T-helper 22 cell (primary cell): ENCODE results near the gene ADAD2.

Source experiments
- DNase-seq: peaks from one replicate; pipeline ENCODE4 v3.0.0-alpha.2; 2020; ENCODE audit warnings: low read depth

The ADAD2 gene

DNA sequence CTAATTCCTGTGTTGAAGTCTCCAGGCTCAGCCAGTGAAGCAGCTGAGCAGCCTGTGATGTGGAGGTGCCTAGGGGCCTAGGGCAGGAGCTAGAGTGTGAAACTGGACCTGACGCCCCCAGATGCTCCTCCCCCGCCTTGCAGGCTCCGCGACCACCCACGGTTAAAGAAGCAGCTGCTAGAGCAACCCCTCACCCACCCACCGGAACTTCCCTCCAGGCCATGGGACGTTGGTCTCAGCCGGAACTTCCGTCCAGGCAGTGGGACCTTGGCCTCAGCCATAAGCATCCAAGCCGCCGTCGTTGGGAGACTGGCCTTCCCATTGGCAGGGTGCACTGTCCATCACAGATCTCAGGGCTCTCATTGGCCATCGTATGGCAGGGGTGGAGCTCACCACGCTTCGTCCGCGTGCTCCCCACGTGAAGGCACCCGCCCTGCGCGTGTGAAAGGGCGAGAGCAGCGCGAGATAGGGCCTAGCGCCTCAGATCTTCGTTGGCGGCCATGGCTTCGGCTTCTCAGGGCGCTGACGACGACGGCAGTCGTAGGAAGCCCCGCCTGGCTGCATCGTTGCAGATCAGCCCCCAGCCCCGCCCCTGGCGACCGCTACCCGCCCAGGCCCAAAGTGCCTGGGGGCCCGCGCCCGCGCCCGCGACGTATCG is at the start of gene ADAD2:
ADAD2 (plus strand) TSS at position 427 of the 658 bp plus-strand sequence; CDS start at position 501, 74 bp downstream.
- no peak for DNase-seq

DNA sequence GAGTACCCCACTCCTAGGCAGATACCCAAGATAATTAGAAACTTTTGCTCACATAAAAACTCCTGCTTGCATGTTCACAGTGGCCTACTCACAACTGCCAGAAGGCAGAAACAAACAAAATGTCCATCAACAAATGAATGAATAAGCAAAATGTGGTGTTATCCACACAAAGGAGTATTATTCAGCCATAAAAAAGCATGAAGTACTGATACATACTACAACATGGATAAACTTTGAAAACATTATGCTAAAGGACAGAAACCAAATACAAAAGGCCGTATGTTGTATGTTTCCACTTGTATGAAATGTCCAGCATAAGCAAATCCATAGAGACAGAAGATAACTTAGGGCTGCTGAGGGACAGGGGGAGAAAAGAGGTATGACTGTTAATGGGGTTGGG is 47.9 kb upstream of the ADAD2 start:
- DNase-seq: no peak

DNA sequence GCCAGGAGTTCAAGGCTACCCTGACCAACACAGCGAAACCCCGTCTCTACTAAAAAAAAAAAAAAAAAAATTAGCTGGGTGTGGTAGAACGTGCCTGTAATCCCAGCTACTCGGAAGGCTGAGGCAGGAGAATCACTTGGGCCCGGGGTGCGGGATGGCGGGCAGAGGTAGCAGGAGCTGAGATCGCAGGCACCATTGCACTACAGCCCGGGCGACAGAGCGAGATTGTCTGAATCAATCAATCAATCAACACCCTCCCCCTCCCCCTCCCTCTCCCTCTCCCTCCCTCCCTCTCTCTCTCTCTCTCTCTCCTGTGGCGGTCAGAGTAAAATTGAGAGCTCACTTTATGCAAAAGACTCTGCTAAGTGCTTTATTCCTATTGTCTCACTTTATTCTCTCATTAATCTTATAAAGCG is 47.2 kb upstream of the ADAD2 start:
- DNase-seq: no peak

DNA sequence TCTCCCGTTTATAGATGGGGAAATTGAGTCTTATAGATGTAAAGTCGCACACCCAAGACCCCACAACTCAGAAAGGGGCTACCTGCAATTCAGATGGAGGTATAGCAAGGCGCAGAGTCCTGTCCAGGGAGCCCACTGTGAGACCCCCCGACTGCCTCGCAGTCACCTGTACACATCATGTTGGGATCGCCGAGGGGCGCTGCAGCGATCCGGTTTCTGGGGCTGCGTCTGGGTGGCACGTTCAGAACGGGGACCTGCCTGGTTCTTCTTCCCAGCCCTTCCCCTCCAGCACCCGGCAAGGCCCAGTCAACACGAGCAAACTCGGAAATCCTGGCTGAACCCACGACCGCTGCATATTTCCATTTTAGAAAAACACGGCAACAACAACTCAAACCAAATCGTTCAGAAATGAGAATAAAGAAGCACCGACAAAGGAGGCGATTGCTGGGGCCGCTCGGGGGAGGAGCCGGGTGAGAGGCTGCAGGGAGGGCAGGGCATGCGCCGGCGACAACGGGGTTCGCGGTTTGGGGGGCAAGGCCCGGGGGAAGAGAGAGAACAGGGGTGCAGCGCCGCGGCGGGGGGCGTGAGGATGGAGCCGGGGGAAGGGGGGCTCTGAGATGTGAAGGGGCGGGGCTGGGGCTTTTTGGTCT is 46.6 kb upstream of the ADAD2 start:
- peak; percentile 40 for DNase-seq

- DNase-seq: peak; percentile 84
Measured at GRCh38 chr16:84144859-84145639, 45.9 kb upstream of the ADAD2 start, which contains the start of the genes DNAAF1 and HSDL1. Gene DNAAF1 (plus strand): TSS chr16:84145308. CDS start chr16:84145441, 133 bp downstream. Gene HSDL1 (minus strand): TSS chr16:84145177. CDS start chr16:84131321, 13,856 bp downstream.

DNA sequence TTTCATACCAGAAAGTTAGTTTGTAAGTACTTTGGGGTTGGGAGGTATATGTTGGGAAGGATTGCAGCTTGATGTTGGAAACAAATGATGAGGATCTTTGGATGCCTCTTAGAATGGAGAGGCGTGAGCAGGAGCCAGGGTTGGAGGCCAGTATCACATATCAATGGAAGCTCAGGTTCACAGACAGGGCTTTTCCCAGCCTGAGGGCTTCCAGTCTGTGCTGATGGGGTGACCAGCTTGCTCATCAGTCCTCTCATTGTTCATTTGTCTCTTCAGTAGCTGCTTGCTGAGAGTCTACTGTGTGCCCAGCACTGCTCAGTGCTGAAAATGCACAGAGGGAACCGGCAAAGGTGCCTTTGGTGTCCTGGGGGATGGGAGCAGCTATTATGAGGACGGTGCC is 40.0 kb upstream of the ADAD2 start:
- DNase-seq: no peak

DNA sequence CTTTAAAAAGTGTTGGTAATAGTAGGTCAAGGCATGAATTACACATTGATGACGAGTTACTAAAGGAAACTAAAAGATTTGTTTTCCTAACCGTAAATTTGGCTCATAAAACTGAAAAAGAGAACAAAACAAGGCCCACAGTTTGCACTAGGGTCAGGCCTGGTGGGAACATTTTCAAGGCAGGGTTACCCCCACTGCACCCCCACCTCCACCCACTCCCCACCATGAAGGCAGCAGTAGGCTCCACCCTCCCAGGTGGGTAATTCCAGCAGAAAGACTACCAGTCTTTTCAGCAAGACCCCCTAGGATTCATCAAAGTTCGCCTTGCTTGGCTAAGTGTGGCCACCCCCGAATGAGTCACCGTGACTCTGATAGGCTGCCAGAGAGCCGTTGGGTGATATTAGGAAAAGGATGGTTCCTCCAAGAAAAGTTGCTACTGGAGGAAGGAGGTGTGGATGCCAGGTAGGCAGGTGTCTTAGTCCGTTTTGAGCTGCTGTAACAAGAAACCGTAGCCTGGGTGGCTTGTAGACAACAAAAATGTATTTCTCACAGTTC is 37.2 kb upstream of the ADAD2 start:
- DNase-seq: no peak

- no peak for DNase-seq
Measured at GRCh38 chr16:84155226-84155625, 35.7 kb upstream of the ADAD2 start.

DNA sequence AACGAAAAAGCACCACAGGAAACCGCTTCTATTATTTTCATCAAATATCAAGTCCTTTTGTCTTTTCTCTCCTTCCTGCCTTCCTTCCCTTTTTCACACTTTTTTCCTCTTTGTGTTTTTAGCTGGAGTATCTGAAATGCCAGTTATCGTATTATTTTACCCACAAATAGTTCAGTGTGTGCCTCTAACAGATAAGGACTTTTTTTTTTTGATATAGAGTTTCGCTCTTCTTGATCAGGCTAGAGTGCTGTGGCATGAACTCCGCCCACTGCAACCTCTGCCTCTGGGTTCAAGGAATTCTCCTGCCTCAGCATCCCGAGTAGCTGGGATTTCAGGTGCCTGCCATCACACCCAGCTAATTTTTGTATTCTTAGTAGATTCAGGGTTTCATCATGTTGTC is 35.2 kb upstream of the ADAD2 start:
- DNase-seq: no peak

DNA sequence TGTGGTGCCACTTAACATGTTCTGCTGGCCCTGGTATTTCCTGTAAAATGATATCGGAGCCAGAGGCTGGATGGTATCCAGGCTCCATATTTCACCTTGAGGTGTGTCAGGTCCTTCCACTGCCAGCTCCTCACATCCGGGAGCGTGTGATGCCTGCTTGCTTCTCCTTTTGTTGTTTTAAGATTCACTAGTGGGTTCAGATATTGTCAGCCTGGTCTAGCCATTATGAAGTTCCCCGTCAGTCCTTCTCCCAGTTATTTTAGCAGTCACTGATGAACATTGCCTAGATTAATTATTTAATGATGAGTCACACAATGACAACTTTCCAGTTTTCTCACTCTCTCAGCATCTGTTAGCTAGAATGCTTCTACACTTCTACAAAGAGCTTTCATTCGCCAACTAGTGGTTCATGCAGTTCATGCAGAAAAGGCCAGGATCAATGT is 34.6 kb upstream of the ADAD2 start:
- no peak for DNase-seq

- no peak for DNase-seq
Measured at GRCh38 chr16:84159007-84159406, 31.9 kb upstream of the ADAD2 start.

DNA sequence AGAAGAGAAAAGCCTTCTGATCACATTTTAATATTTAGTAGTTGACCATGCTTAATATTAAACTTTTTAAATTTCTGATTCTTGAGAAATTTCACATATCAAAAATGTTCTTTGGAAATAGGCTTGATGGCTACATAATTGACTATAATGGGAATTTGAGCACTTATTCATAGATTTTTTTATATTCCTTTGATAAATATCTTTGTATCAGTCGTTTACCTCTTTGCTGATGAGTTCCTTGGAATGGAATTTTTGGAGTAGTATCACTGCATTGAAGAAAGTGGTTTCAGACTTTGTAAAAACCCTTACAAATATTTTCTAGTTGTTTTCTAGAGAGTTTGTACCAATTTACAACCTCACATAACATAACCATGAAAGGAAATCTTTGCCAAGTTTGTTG is 31.2 kb upstream of the ADAD2 start:
- no peak for DNase-seq

GRCh38 chr16:84161037-84161436 is 29.9 kb upstream of the ADAD2 start:
- no peak for DNase-seq

DNA sequence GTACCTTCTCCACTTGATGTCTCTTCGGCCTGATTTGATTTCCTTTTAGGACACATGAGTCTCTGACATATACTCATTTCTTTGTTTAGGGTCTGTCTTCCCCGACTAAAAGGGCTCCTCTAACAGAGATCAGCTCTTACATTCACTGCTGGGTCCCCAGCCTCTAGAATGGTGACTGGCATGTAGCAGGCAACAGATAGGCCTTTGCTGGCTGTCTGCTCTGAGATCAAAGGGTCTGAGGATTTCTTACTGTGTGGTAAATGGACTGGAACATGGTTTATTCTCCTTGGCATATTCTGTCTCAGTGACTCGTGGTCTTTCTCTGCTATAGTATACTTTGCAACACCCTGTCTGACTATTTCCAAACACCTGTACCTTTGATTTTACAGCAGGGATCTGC is 29.2 kb upstream of the ADAD2 start:
- no peak for DNase-seq

GRCh38 chr16:84165746-84166145 is 25.2 kb upstream of the ADAD2 start:
- DNase-seq: no peak

DNA sequence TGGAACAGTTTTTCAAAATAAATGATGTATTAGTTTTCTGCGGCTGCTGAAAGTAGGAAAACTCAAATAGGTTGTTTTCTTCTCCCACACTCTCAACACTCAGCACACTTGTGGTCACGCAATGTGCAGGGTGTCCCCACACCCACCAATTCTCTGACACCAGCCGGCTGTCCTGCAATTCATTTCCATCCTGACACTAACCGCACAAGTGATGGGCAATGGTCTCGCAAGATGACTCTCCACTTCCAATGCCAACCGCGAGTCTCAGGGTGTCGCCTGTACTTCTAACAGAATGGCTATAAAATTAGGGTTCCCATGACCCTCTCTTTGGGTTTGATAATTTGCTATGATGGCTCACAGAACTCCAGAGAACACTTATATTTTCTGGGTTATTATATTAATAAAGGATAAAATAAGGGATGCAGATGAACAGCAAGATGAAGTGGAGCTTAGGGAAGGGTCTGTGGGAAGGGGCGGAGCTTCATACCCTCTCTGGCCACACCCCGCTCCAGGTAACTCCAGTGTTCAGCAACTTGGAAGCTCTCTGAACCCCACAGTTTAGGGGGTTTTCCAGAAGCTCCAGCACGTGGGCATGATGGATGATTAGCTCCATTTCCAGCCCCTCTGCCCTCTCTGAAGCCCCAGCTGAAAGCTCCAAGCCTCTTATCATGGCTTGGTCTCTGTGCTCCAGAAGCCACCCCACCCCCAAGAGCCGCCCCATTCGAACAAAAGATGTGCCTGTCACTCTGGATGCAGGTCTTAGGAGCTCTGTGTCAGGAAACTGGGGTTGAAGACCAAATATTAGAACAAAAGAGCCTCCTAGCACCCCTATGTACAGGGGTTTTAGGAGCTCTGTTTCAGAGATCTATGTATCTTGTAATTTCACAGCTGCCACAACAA is 23.9 kb upstream of the ADAD2 start:
- no peak for DNase-seq

GRCh38 chr16:84169765-84170310 is 21.1 kb upstream of the ADAD2 start:
- no peak for DNase-seq

- DNase-seq: no peak
Measured at GRCh38 chr16:84174396-84174795, 16.6 kb upstream of the ADAD2 start.

DNA sequence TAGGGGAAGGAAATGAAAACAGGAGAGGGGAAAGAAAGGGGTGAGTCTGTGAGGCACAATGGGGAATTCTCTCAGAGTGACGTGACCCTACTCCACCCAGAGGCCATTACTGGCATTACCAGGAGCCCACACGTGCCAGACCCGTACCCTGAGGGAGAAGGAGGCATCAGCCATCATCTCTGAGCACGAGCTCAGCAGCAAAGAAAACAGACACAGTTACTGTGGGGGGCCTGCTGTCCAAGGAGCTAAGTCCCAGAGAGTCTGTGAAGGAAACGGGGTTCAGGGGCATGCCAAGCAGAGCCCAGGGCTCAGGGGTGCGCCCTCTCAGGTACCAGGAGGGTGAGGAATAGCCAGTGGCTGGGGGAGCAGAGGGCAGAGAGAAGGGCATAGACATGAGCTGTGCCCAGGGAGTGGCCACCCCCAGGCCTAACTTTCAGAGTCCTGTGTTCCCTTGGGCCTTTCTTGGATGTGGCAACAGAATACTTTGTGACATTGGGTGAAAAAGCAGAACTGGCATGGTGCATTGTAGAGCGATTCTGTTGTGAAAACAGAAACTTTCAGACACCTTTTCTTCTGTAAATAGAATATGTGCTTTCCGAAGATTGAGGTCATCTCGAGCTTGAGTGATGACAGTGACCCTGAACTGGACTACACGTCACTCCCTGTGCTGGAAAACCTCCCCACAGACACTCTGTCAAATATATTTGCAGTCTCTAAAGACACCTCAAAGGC is 15.4 kb upstream of the ADAD2 start:
- peak; percentile 27 for DNase-seq
